ENCODE data around the gene ANXA11.
A peak's percentile ranks its signal among the peaks of the same experiment; 100 is the strongest.
"Not testable (repeated sequence)": the region's sequence is repeated elsewhere in the genome, so short reads cannot be mapped to it uniquely, and the experiment has no call there.

ANXA11 gene

DNA sequence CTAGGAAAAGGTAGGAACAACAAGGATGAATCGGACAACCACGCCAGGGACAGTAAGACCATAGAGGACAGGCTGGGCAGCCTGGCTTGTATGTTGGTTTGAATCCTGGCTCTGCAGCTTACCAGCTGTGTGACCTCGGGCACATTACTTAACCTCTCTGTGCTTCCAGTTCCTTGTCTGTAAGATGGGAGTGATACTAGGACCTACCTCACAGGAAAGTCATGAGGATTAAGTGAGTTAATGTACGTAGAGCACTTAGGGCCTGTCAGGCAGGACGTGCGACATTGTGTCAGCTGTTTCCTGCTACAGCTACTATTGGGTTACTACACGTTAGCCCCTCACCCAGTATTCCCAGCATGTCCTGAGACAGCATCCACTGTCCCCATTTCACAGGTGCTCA lies 40.7 kb downstream of the ANXA11 start:
- DNase-seq: no peak

DNA sequence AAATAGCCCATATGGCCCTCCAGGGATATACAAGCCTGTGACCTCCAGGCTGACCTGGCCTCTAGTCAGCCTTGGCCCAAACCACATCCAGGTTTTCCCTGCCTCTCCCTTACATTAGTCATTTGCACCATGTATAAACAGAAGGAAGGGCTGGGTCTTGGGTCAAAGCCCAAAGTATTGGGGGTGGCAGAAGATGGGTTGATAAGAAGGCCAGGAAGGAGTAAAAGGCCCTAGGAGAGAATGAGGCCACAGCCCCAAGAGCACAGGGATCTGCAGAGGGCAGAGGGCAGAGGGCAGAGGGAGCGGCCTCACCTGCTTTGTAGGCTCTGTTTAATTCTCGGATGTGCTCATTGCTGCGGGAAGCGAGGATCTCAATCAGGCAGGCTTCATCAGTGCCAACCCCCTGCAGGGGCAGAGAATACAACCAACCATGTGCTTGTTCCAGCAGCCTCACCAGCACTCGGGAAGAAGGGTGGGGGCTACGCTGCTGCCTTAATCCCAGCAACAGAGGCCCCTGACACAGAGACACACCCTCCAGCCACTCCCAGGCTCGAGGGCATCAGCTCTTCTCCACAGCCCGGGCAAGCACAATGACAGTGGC lies 41.5 kb downstream of the ANXA11 start:
- no peak for DNase-seq

DNA sequence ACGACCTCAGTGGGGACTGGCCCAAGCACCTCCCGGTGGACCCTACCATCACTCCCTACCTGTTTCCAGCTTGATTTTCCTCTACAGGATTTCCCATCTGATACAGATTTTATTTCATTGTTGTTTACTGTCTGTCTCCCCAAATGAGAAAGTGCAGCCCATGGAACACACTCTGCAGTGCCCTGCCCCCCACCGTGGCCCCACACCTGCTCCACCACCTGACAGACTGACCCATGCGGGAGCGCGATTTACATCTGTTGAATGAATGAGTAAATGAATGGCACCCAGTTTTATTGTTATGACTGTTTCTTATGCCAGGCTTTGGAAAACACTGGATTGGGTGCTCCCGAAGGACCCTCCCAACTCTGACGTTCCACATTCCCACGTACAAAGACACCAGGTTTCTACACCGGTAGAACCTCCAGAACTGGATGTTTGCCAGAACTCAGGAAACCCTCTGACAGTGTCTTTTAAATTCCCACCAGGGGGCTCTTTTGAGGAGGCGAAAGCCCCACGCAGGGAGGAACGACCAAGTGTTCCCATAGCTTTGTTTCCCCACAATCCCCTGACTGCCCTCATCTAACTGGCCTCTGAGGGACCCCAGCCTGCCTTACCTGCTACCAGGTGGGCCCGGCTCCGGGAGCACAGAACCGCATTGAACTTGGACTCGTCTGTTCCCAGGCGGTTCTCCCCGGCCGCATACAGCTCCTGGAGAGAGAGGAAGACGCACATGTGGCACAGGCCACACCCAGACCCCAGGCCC lies 43.8 kb downstream of the ANXA11 start:
- DNase-seq: peak in 1 of 2 donors; percentile 13

DNA sequence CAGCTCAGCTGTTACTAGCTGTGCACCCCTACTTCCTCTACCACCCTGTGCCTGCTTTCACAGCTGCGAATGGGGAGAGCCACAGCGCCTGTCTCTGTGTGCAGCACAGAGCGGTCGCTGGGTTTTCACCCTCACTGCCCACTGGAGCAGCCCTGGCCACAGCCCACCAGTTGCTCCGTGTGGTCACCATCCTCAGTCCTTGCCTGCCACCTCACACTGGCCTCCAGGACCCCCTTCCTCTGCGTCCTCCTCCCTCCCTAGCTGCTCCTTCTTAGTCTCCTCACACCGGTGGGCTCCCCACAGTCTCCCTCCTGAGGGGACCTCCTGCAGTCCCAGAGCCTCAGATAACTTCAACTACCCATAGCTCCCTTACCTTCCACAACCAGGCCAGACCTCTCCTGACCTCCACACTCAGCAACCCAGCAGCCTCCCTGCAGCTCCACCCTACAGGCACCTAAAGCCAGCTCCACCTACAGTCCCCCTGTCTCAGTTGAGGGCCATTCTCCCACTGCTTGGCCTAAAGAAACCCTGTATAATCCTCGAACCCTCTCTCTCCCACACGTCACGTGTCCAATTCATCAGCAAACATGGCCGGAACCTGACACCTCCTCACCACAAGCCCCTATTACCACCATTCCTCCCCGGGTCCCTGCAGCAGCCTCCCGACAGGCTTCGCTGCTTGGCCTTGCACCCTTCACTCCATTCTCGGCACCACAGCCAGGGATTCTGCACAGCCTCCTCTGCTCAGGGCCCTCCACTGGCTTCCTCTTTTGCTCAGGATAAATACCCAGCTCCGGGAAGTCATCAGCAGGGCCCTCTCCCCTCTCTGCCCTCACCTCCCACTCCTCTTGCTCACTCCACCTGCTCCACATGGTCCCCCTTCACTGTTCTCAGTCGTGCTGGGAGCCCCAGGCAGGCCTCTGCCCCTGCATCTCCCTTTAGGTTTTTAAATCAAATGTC lies 44.7 kb downstream of the ANXA11 start:
- no peak for DNase-seq

DNA sequence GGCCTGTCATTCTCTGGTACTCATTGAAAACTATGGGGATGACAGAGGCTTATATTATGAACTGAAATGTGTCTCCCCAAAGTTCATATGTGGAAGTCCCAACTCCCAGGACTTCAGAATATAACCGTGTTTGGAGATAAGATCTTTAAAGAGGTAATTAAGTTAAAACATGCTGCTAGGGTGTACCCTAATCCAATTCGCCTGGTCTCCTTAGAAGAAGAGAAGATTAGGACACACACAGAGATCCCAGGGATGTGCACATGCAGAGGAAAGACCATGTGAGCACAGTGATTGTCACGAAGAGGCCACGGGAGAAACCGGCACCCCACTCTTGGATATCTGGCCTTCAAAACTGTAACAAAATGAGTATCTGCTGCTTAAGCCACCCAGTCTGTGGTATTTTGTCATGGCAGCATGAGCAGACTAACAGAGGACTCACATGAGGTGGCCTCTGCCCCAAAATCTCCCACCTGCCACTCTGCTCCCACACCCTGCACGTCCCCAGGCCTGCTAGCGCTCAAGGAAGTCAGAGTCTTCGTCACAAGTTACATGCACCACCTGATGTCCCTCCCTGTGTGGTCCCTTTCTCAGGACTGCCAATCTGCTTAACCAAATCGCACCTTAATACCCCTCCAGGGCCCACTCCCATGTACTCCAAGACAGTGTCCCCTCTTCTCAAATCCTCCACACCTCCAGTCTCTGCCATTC lies 46.0 kb downstream of the ANXA11 start:
- DNase-seq: no peak

DNA sequence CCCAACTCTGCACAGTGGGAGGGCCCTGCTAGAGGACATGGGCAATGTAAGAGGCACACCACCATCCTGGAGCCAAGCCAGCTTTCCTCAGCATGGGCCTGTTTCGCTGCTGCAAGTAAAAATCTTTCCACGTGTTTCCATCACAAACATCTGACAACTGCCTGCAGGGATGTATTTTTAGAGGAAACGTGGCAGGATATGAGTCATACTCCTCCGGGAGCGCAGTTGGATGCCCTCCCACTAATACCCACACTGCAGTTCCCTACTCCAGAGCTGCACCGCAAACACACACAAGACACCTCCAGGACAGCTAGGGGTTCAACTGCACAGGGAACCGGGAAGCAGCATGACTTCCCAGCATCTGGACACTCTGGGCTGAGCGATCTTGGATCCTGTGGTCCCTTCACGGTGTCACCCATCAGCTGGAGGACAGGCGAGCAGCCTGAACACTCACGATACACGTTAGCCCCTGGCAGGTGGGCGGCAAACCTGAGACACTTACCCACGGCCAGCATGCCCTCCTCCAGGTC lies 46.7 kb downstream of the ANXA11 start:
- no peak for DNase-seq

DNA sequence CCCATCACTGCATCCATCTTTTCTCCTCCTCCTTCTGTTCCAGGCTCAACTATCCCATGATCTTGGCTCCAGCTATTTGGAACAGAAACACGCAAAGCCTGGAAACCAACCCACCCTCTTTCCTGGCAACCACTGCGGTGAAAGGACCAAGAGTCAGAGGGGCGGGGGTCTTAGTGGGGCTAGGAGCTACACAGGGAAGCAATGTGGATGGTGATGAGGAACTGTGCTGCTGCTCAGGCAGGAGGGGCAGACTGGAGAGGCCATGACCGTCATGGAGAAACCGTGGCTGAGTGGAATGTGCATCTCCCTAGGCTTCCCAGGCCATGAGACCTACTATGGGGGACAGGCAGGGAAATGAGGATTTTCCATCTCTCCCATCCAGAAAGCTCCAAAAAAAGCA lies 47.2 kb downstream of the ANXA11 start:
- no peak for DNase-seq

DNA sequence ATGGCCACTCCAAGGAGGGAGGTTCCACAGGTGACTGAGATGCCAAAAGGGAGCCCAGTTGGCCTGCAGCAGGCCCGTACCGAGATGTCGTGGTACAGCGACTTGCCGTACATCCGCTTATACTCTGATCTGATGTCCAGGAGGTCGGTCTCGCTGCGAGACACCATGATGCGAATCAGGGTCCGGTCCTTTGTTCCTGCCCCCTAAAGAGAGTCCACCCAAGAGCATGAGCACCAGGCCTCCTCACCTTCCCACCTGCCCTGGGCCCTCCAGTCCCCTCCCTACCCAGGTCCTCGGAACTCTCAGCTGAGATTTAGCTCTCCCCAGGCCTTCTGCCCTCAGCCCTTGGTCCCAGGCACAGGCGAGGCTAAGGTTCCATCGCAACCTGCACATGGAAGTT lies 47.8 kb downstream of the ANXA11 start:
- no peak for DNase-seq

DNA sequence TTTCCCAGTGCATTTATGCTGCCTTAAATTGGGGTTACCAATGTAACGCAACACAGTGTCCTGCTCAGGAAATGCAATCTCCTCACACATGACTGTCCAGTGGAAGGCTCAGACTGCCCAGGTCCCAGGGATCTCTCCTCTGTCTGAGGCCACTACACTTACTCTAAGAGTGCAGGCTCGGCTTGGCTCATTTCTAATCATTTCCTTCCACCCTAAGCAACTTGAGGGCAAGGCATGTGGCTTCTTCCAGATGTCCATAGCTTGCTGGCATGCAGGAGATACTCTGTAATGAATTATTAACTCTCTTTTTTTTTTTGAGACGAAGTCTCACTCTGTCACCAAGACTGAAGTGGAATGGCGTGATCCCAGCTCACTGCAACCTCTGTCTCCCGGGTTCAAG lies 49.1 kb downstream of the ANXA11 start:
- DNase-seq: no peak

DNA sequence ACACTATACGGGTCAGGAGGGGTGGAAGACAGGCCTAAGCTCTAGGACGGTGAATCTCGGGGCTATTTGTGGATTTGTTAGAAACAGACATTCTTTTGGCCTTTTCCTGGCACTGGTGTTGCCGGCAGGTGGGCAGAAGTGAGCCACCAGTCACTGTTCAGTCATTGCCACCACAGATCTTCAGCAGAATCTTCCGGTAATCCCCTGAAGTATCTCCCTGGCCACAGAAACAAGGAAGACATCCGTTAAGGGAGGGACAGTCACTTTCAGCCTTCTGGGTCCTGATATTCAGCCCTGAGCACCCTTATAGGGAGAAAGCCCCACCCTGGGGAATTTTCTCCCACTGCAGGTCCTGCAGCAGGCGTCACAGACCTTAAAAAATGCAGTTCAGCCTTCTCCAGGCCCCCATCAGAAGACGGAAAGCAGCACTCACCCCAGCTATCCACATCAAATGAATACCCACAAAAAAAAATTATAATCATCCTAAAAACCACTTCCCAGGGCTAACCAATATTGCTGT lies 49.6 kb downstream of the ANXA11 start:
- no peak for DNase-seq

DNA sequence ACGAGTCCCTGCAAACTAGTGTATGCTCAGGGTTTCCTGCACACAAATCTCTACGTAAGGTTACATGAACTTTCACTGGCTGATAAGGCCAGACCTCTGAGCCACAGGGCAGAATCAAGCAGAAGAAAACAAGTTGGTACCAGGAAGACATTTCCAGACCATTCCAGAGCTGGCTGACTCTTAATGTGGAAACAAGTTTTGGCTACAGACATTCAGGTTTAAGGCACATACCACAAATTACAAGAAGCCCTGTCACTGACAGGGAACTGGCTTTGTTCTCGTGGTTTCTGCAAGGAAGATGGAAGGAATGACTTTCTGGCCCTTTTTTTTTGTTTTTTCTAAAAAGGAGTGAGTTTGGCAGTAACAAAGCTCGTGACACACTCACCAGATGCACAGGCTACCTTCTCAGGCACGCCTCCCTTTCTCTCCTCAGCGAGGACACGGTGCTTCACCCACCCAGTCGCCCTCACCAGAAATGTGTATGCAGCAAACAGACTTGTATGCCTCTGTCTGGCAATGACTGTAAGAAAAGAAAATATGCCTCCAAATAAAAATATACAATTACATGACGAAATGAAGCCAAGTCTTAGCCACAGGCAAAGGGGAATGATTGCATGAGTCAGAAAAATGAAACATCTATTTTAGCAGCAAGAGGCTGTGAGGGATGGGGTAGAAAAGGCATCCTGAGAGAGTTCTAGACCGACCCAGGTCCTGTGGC lies 50.2 kb downstream of the ANXA11 start:
- no peak for DNase-seq

DNA sequence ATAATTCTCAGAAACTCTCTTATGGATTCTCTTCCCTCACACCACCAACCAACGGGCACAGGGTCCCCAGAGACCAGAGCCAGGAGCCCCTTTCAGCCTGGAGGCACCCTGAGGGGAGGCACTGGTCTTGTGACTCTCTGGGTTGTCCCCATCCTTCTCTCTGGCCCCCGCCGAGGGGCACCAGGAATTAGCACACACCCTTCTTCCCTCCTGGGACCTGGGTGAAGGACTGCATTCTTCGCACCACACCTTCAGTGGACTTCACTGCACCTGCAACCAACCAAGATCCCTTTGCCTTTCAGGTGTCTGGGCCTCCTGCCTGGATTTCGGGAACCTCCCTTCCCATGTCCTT lies 50.7 kb downstream of the ANXA11 start:
- no peak for DNase-seq

DNA sequence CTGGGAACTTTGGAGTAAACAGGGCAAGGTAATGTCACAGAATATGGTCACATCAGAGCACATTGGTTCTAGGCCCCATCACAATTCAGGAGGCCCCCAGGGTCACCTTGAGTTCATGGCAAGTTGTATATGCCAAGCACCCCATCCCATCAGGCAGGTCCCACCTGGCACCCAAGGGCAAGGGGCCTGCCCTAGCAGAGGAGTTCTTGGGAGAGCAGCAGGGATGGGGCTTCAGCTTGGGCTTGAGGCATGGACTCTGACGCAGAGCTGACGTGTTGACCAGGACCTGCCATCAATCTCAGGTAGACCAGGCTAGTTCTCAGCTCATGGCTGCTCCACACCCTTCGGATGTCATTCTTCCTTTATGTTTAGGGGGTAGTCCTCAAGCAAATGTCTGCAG lies 51.9 kb downstream of the ANXA11 start:
- no peak for DNase-seq

DNA sequence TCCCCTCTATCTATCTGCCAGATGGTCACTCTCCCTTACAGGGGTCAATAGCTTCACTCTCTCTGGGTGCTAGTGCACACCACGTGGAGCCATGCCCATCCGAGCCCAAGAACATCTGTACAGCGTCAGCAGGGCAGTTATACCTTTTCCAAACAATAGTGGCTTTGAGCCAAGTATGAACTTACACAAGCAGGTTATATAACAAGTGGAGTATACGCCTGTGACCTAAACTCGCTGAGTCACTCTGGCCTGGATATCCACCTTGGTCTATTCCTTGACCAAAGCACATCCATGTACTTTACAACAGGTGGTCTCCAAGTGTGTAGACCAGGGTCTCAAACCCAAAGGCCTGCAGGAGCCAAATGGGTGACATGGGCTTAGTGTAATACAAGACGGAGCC lies 52.5 kb downstream of the ANXA11 start:
- DNase-seq: no peak

DNA sequence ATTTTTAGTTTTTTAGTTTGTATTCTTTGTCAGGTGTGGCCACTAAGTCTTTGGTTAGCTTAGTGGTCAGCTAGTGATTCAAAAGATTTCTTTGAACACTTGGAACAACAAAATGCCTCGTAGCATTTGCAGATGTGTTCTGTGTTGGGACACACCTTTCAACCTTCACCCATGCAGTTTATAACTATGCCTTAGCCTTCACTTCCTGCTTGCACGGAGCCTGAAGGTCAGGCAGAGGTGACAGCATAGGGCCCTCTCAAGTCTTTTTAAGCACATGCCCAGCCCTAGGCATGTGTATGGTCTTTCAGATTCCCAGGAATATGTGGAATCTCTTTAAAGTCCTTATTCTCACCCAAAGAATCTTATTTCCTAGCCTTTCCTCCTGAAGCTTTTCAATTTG lies 55.2 kb downstream of the ANXA11 start:
- no peak for DNase-seq

DNA sequence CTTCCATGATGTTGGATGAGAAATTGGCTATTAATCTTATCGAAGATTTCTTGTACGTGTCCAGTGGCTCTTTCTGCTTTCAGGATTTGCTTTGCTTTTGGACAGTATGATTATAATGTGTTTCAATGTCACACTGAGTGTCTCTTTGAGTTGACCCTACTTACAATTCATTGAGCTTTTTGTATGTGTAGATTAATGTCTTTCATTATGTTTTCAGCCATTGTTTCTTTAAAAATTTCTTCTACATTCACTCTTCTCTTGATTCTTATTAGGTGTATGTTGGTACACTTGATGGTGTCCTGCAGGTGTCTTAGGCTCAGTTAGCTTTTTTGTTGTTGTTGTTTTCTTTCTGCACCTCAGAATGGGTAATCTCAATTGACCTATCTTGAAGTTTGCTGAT lies 56.2 kb downstream of the ANXA11 start:
- no peak for DNase-seq

DNA sequence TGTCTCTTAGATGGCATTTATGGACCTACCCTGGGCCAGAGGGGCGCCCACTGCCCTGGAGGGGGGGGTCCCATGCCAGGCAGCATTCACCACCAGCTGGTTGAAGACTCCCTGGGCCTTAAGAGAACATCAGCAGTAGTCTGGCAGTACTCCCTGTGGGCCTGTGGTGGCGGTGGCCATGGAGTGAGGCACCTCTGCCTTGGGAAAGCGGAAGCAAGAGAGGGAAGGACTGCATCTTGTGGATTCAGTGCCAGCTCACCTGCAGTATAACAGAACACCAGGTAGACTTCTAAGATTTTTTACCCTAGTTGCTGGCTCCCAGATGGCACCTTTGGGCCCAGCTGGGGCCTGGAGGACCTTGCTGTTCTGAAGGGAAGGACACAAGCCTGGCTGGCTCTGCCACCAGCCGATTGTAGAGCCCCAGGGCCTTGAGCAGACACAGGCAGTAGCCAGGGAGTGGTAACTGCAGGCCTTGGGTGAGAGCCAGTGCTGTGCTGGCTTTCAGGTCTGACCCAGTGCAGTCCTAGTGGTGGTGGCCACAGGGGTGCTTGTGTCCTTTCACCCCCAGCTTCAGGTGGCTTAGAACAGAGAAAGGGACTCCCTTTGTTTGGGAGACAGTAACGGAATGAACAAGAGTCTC lies 57.1 kb downstream of the ANXA11 start:
- DNase-seq: no peak

DNA sequence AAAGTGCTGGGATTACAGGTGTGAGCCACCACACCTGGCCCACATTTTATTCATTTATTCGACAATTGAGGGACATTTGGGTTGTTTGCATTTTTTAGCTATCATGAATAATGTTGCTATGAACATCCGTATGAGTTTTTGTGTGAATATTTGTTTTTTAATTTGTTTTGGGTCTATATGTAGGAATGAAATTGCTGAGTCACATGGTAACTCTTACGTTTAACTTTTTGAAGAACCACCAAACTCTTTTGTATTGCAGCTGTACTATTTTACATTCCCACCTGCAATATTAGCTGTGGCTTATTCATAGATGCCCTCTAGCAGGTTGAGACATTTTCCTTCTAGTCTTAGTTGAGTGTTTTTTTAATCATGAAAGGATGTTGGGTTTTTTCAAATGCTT lies 58.4 kb downstream of the ANXA11 start:
- no peak for DNase-seq

DNA sequence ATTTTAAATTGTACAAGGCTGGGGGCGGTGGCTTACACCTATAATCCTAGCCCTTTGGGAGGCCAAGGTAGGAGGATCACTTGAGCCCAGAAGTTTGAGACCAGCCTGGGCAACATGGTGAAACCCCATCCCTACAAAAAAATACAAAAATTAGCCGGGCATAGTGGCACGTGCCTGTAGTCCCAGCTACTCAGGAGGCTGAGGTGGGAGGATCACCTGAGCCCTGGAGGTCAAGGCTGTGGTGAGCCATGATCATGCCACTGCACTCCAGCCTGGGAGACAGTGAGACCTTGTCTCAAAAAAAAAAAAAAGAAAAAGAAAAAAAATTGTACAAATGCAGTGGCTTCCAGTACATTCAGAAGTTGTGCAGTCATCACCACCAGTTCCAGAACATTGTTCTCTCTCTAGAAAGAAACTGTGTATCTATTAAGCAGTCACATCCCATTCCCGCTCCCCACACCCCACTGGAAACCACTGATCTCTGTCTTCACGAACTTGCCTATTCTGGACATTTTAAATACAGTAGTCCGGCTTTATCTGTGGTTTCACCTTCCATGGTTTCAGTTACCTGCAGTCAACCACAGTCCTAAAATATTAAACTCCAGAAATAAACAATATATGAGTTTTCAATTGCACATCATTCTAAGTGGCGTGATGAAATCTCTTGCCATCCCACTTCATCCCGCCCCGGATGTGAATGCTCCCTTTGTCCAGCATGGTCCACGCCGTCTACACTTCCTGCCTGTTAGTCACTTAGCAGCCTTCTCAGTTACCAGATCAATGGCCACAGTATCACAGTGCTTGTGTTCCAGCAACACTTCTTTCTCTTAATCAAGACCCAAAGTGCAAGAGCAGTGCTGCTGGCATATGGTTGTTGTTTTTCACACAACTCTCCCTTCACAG lies 59.7 kb downstream of the ANXA11 start:
- not testable (repeated sequence) for DNase-seq

DNA sequence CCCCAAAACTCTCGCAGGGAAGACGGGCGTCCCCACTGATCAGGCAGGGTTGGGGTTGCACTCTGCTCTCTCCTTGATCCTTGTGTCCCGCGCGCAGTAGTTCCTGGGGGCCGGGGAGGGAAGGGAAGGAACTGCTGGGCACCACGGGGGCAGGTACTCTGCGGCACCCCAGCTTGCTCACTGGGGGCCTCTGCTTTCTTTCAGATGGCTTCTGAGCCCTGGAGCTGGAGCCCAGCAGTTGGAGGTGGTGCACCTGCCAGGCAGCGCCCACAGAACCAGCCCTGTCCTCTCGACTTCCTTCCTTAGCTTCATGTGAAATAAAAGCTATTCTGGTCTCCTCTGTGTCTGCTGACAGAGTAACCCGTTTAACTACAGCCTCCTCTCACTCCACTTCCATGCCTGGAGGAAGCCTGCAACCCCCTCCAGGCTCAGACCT lies 60.6 kb downstream of the ANXA11 start:
- DNase-seq: peak; percentile 12 to 25
